WTC11 (cell line): ENCODE data around the gene SLC39A2.

Source experiments
- CTCF ChIP-seq: fragments of 200-600 bp; IDR thresholded peaks from 2 replicates; pipeline ENCODE4 v1.8.0; 2022; ENCODE audit warnings: antibody characterized with exemption
- HMGXB4 ChIP-seq: sonication (generic); formaldehyde crosslinking; IDR thresholded peaks from 2 replicates; pipeline ENCODE4 v1.8.1; 2023; ENCODE audit warnings: mild to moderate bottlenecking, moderate library complexity, missing genetic modification reagents
- JUN ChIP-seq: sonication (generic); formaldehyde crosslinking; IDR thresholded peaks from 2 replicates; pipeline ENCODE4 v1.8.0; 2023; ENCODE audit warnings: mild to moderate bottlenecking, missing genetic modification reagents
- MAX ChIP-seq: sonication (generic); formaldehyde crosslinking; IDR thresholded peaks from 2 replicates; pipeline ENCODE4 v1.8.0; 2022; ENCODE audit warnings: mild to moderate bottlenecking, missing genetic modification reagents
- TCF7 ChIP-seq: sonication (generic); formaldehyde crosslinking; IDR thresholded peaks from 2 replicates; pipeline ENCODE4 v1.8.0; 2022; ENCODE audit warnings: mild to moderate bottlenecking, low read depth, missing genetic modification reagents, moderate library complexity
- TEAD4 ChIP-seq: sonication (generic); formaldehyde crosslinking; IDR thresholded peaks from 2 replicates; pipeline ENCODE4 v1.8.0; 2022; ENCODE audit warnings: mild to moderate bottlenecking, missing genetic modification reagents

GRCh38 chr14:21018781-21019180, 19.7 kb downstream of the SLC39A2 start:
- TF ChIP-seq CTCF (no peak), MAX (CRISPR knock-in tag) (no peak), HMGXB4 (CRISPR knock-in tag) (no peak), JUN (CRISPR knock-in tag) (no peak), TEAD4 (CRISPR knock-in tag) (no peak), TCF7 (no peak)
